ENCODE data around the gene LYPLAL1. TPM values are rescaled to one million over a fixed set of nuclear protein-coding genes. Genes with fewer than 3 reads are reported as not detected.

LYPLAL1 gene
- total and polyA plus RNA-seq, 2 of the 8 experiments (the other 6 are each of a cell fraction or from before 2014, with no cell fraction given): 6.3 to 23.8 TPM

- no peak for TF ChIP-seq ATF3 (IDR thresholded peaks at IDR 0.05; ENCODE audit: insufficient read depth, low read depth, low read length)
- no peak for TF ChIP-seq USF2 (IDR thresholded peaks at IDR 0.05; ENCODE audit: low read length)
- TF ChIP-seq SRF (IDR thresholded peaks at IDR 0.05; ENCODE audit: low read depth, low read length): no peak
- TF ChIP-seq RFX5 (IDR thresholded peaks at IDR 0.05; ENCODE audit: borderline replicate concordance, low read depth, low read length): no peak
These were observed 28.9 kb downstream of the LYPLAL1 start (continued) for GRCh38 chr1:219202567-219202966.

All from H1 (cell line).